B cell (primary cell): ENCODE results near the gene ZC3H7B.

ENCODE experiments used
- EZH2 ChIP-seq: IDR thresholded peaks from 2 replicates; pipeline ENCODE4 v1.6.1; 2012; ENCODE audit warnings: borderline replicate concordance, low read depth, mild to moderate bottlenecking, moderate library complexity, low read length; ENCODE audit not compliant: insufficient read depth, poor library complexity, severe bottlenecking
- TF ChIP-seq, protein P1 (sequence below): fragments of 200-600 bp; IDR thresholded peaks from one replicate; pipeline ENCODE4 v1.8.0; 2022; ENCODE audit warnings: antibody characterized with exemption, mild to moderate bottlenecking

DNA sequence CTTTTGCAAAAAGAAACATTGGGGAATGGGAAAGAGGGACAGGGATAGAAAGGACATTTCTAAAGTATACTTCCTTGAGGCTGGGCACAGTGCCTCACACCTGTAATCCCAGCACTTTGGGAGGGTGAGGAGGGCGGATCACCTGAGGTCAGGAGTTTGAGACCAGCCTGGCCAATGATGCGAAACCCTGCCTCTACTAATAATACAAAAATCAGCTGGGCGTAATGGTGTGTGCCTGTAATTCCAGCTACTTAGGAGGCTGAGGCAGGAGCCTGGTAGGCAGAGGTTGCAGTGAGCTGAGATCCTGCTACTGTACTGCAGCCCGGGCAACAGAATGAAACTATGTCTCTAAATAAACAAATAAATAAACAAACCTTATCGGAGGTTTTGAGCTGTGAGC lies 64.1 kb downstream of the ZC3H7B start:
- TF ChIP-seq, protein P1, sequence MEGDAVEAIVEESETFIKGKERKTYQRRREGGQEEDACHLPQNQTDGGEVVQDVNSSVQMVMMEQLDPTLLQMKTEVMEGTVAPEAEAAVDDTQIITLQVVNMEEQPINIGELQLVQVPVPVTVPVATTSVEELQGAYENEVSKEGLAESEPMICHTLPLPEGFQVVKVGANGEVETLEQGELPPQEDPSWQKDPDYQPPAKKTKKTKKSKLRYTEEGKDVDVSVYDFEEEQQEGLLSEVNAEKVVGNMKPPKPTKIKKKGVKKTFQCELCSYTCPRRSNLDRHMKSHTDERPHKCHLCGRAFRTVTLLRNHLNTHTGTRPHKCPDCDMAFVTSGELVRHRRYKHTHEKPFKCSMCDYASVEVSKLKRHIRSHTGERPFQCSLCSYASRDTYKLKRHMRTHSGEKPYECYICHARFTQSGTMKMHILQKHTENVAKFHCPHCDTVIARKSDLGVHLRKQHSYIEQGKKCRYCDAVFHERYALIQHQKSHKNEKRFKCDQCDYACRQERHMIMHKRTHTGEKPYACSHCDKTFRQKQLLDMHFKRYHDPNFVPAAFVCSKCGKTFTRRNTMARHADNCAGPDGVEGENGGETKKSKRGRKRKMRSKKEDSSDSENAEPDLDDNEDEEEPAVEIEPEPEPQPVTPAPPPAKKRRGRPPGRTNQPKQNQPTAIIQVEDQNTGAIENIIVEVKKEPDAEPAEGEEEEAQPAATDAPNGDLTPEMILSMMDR = no peak
- no peak for TF ChIP-seq EZH2
